HEK293 (cell line): ENCODE data around the gene SLC26A8.

Experiments
- ZFP37 ChIP-seq: fragments of 450-650 bp; formaldehyde crosslinking; IDR thresholded peaks from 2 replicates; pipeline ENCODE4 v1.5.1; 2016; ENCODE audit warnings: missing biosample characterization, missing genetic modification characterization
- ZNF10 ChIP-seq: fragments of 450-650 bp; formaldehyde crosslinking; IDR thresholded peaks from 2 replicates; pipeline ENCODE4 v1.5.1; 2017; ENCODE audit warnings: missing biosample characterization, missing genetic modification characterization
- ZNF274 ChIP-seq, 2 experiments: fragments of 200-500 bp in 1 of 2; fragments of 450-650 bp in 1 of 2; sonication (Bioruptor generic) in 1 of 2; formaldehyde crosslinking in 1 of 2; IDR thresholded peaks; 2 replicates each; pipeline versions ENCODE4 v1.5.1 to v1.6.1; 2014 to 2016; ENCODE audit warnings: borderline replicate concordance in 1 of 2, inconsistent platforms in 1 of 2, low read length in 1 of 2, missing biosample characterization in 1 of 2, missing genetic modification characterization in 1 of 2
- ZNF302 ChIP-seq: fragments of 450-650 bp; formaldehyde crosslinking; IDR thresholded peaks from 2 replicates; pipeline ENCODE4 v1.5.1; 2016; ENCODE audit warnings: missing biosample characterization, missing genetic modification characterization, low read depth
- ZNF37A ChIP-seq: fragments of 450-650 bp; IDR thresholded peaks from 2 replicates; pipeline ENCODE4 v1.5.1; 2018; ENCODE audit warnings: missing biosample characterization, missing genetic modification characterization
- TF ChIP-seq, protein P1 (sequence below): fragments of 450-650 bp; formaldehyde crosslinking; IDR thresholded peaks from 2 replicates; pipeline ENCODE4 v1.5.1; 2016; ENCODE audit warnings: missing biosample characterization, missing genetic modification characterization
- TF ChIP-seq, protein P2 (sequence below): IDR thresholded peaks from 2 replicates; pipeline ENCODE4 v1.6.1; 2011; ENCODE audit warnings: mild to moderate bottlenecking, low read depth, low read length, borderline replicate concordance

DNA sequence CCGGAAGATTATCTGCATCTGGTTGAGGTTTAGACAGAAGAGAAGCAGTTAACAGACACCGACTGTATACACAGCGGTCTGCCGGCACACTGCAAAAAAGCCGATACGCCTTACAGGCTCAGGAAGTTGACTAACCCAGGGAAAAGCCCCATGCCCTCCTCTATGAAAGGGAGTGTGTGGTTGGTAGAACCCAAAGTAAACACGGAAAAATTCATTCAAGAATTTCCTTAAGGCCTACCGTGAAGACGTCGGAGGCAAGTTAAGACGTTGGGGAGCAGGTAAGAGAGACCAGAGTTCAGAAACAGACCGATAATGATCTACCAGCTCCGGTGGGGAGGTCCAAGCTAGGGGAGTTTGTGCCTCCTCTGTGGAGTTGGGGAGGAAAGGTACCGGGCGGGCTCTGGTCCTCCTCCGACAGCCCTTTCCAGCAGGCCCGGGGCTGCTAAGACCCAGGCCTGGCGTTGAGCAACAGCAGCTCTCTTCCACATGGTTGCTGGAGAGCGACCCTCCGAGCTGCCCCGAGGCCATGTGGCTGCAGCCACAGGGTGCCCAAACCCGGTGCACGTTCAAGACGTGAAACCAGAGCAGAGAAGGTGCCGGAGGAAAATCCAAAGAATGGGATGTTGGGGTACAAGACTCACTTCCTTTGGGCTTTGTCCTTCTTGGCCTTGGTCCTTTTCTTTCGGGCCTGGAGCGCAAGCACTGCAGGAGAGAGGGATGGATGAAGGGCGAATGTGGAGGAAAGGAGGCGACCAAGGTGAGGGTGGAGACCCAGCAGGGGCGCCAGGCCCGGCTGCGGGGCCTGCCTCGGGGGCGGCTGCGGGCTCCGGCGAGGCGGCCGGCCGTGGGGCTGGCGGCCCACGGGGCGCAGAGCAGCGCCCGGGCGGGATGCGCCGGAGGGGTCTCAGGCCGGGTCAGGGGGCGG lies 104.4 kb downstream of the SLC26A8 start:
- TF ChIP-seq ZNF274 (IDR thresholded peaks at IDR 0.05; ENCODE audit: low read length), result no peak
- no peak for TF ChIP-seq ZNF274 (tag by site-specific recombination; IDR thresholded peaks at IDR 0.05; ENCODE audit: borderline replicate concordance)
- TF ChIP-seq, protein P1, sequence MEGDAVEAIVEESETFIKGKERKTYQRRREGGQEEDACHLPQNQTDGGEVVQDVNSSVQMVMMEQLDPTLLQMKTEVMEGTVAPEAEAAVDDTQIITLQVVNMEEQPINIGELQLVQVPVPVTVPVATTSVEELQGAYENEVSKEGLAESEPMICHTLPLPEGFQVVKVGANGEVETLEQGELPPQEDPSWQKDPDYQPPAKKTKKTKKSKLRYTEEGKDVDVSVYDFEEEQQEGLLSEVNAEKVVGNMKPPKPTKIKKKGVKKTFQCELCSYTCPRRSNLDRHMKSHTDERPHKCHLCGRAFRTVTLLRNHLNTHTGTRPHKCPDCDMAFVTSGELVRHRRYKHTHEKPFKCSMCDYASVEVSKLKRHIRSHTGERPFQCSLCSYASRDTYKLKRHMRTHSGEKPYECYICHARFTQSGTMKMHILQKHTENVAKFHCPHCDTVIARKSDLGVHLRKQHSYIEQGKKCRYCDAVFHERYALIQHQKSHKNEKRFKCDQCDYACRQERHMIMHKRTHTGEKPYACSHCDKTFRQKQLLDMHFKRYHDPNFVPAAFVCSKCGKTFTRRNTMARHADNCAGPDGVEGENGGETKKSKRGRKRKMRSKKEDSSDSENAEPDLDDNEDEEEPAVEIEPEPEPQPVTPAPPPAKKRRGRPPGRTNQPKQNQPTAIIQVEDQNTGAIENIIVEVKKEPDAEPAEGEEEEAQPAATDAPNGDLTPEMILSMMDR (tag by site-specific recombination), result no peak
- no peak for TF ChIP-seq ZNF302
- TF ChIP-seq ZNF10 (tag by site-specific recombination), result no peak
- no peak for TF ChIP-seq ZNF37A
- TF ChIP-seq ZFP37 (tag by site-specific recombination), result no peak
- TF ChIP-seq, protein P2, sequence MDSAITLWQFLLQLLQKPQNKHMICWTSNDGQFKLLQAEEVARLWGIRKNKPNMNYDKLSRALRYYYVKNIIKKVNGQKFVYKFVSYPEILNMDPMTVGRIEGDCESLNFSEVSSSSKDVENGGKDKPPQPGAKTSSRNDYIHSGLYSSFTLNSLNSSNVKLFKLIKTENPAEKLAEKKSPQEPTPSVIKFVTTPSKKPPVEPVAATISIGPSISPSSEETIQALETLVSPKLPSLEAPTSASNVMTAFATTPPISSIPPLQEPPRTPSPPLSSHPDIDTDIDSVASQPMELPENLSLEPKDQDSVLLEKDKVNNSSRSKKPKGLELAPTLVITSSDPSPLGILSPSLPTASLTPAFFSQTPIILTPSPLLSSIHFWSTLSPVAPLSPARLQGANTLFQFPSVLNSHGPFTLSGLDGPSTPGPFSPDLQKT, result no peak
